K562 (cell line): ENCODE results near the gene BRCA1. TPM values are rescaled to one million over a fixed set of nuclear protein-coding genes. Genes with fewer than 3 reads are reported as not detected.

Experiments
- ATAC-seq: fragments of 200-7000 bp; cut with Tn5 transposase; 3 replicates; pipeline ENCODE4 v1.9.1; 2020; ENCODE audit warnings: moderate library complexity
- BruUV-seq: library from RNA; stranded (reverse); fragments of 400-500 nt; replicated peaks from 2 replicates; lab custom pipeline; 2021; lab: Mats Ljungman, UMichigan
- CTCF ChIA-PET: fragments of 300-600 bp; formaldehyde crosslinking; extraction: SDS; loops from one replicate; lab custom pipeline; 2021; ENCODE audit warnings: low intra/inter-chr PET ratio; lab: Yijun Ruan, JAX
- POLR2A ChIA-PET: fragments of 300-600, 350-650 bp; sonication (Branson Sonifier 250); formaldehyde crosslinking; extraction: SDS; loops from one replicate; lab custom pipeline; 2021; ENCODE audit warnings: antibody characterized with exemption, inconsistent platforms; lab: Yijun Ruan, JAX
- DNase-seq, 4 experiments: peaks; one replicate each; pipeline versions ENCODE4 v3.0.0 to v3.0.0-alpha.2; 2011 to 2018; ENCODE audit warnings: low spot score in 3 of 4, mixed read lengths in 3 of 4; ENCODE audit errors: extremely low read depth in 1 of 4
- FAIRE-seq: peaks from 2 replicates; lab custom pipeline; 2011; peaks lifted over from hg19 to GRCh38; lab: Jason Lieb, UNC
- H2AFZ ChIP-seq: 2 replicates; pipeline ENCODE4 v1.6.0; 2011; ENCODE audit warnings: low read depth, low read length, control low read depth, inconsistent platforms
- H3K27ac ChIP-seq: fragments of 200-600 bp; 3 replicates; pipeline ENCODE4 v1.8.0; 2011; ENCODE audit warnings: low read depth, mild to moderate bottlenecking, control low read depth, inconsistent platforms, low read length, moderate library complexity, mixed read lengths; ENCODE audit errors: extremely low read depth
- H3K27me3 ChIP-seq, 2 experiments: fragments of 300-600 bp in 1 of 2; 2 replicates in 1 of 2; 3 replicates in 1 of 2; pipeline versions ENCODE4 v1.6.0 to v1.8.0; 2011; ENCODE audit warnings: inconsistent platforms in 2 of 2, low read length in 2 of 2, mild to moderate bottlenecking in 1 of 2, mixed read lengths in 1 of 2, moderate library complexity in 1 of 2; ENCODE audit not compliant: control insufficient read depth in 2 of 2, insufficient read depth in 2 of 2
- H3K36me3 ChIP-seq: fragments of 300-600 bp; 3 replicates; pipeline ENCODE4 v1.8.0; 2011; ENCODE audit warnings: mild to moderate bottlenecking, low read length, inconsistent platforms; ENCODE audit not compliant: control insufficient read depth, insufficient read depth
- H3K4me1 ChIP-seq, 2 experiments: fragments of 200-600 bp in 1 of 2; replicated peaks in 1 of 2; 2 replicates in 1 of 2; 3 replicates in 1 of 2; pipeline versions ENCODE4 v1.5.1 to v1.8.0; 2011; ENCODE audit warnings: inconsistent platforms in 2 of 2, low read length in 2 of 2, mild to moderate bottlenecking in 1 of 2, mixed read lengths in 1 of 2, moderate library complexity in 1 of 2; ENCODE audit not compliant: control insufficient read depth in 2 of 2, insufficient read depth in 2 of 2
- H3K4me2 ChIP-seq: 2 replicates; pipeline ENCODE4 v1.6.1; 2011; ENCODE audit warnings: low read length, control low read depth, inconsistent platforms, mixed read lengths; ENCODE audit not compliant: insufficient read depth
- H3K4me3 ChIP-seq: fragments of 200-600 bp; sonication (generic), shearing (Covaris generic); 2 replicates; pipeline ENCODE4 v1.5.1; 2016; ENCODE audit warnings: control low read depth, inconsistent platforms
- H3K79me2 ChIP-seq: fragments of 200-600 bp; 3 replicates; pipeline ENCODE4 v1.8.0; 2011; ENCODE audit warnings: low read length, inconsistent platforms; ENCODE audit not compliant: control insufficient read depth, insufficient read depth
- H3K9ac ChIP-seq, 2 experiments: 2 replicates each; pipeline versions ENCODE4 v1.6.0 to v1.6.1; 2011; ENCODE audit warnings: low read depth in 2 of 2, low read length in 2 of 2, control low read depth in 1 of 2, inconsistent platforms in 1 of 2, mild to moderate bottlenecking in 1 of 2, mixed read lengths in 1 of 2; ENCODE audit not compliant: insufficient read depth in 1 of 2
- H3K9me1 ChIP-seq: one replicate; pipeline ENCODE4 v1.6.0; 2011; ENCODE audit warnings: inconsistent platforms, mild to moderate bottlenecking, low read length, moderate library complexity; ENCODE audit not compliant: control insufficient read depth, insufficient read depth
- H3K9me3 ChIP-seq: replicated peaks from 2 replicates; pipeline ENCODE4 v1.5.1; 2011; ENCODE audit warnings: low read depth, low read length, inconsistent platforms; ENCODE audit not compliant: control insufficient read depth, insufficient read depth
- H4K20me1 ChIP-seq: replicated peaks from 2 replicates; pipeline ENCODE4 v1.6.1; 2011; ENCODE audit warnings: low read length, inconsistent platforms, mixed read lengths; ENCODE audit not compliant: control insufficient read depth, insufficient read depth
- BRD9 ChIP-seq: fragments of 450-650 bp; IDR thresholded peaks from 2 replicates; pipeline ENCODE4 v1.6.1; 2018; ENCODE audit warnings: low read depth; ENCODE audit not compliant: partially characterized antibody
- DPF2 ChIP-seq: fragments of 450-650 bp; IDR thresholded peaks from 2 replicates; pipeline ENCODE4 v1.6.1; 2016
- EZH2 ChIP-seq: IDR thresholded peaks from 2 replicates; pipeline ENCODE4 v1.6.1; 2012; ENCODE audit warnings: low read depth, mild to moderate bottlenecking, inconsistent platforms, low read length, borderline replicate concordance
- HDAC8 ChIP-seq: fragments of 450-650 bp; IDR thresholded peaks from 2 replicates; pipeline ENCODE4 v1.6.1; 2016; ENCODE audit warnings: mild to moderate bottlenecking, missing genetic modification characterization, moderate library complexity, missing compliant biosample characterization
- KLF10 ChIP-seq: fragments of 250-450 bp; sonication (Bioruptor Pico); IDR thresholded peaks from 2 replicates; pipeline ENCODE4 v1.6.1; 2021; ENCODE audit warnings: matching md5 sums
- SIN3A ChIP-seq, 2 experiments: fragments of 150-350 bp in 1 of 2; IDR thresholded peaks; 2 replicates each; pipeline ENCODE4 v1.6.1; 2011 to 2016; ENCODE audit warnings: borderline replicate concordance in 2 of 2, low read depth in 2 of 2, low read length in 2 of 2, mild to moderate bottlenecking in 2 of 2, moderate library complexity in 2 of 2; ENCODE audit not compliant: control insufficient read depth in 1 of 2
- SMARCC2 ChIP-seq: fragments of 450-650 bp; IDR thresholded peaks from 2 replicates; pipeline ENCODE4 v1.6.1; 2017; ENCODE audit warnings: antibody characterized with exemption, moderate library complexity, mild to moderate bottlenecking, low read depth
- STAT5A ChIP-seq: IDR thresholded peaks from 2 replicates; pipeline ENCODE4 v1.6.1; 2012; ENCODE audit warnings: low read length, inconsistent platforms, borderline replicate concordance
- TEAD2 ChIP-seq: fragments of 450-650 bp; IDR thresholded peaks from 2 replicates; pipeline ENCODE4 v1.6.1; 2016; ENCODE audit warnings: missing genetic modification characterization, control low read depth, missing compliant biosample characterization
- ZEB2 ChIP-seq: fragments of 450-650 bp; IDR thresholded peaks from 2 replicates; pipeline ENCODE4 v1.6.1; 2016
- ZNF175 ChIP-seq: fragments of 200-800 bp; sonication (Bioruptor generic); IDR thresholded peaks from 2 replicates; pipeline ENCODE4 v1.6.1; 2016; ENCODE audit warnings: low read depth, mild to moderate bottlenecking, missing genetic modification characterization, missing compliant biosample characterization
- ZNF311 ChIP-seq: fragments of 250-450 bp; sonication (Bioruptor Pico); IDR thresholded peaks from 2 replicates; pipeline ENCODE4 v1.4.0; 2020; ENCODE audit warnings: mild to moderate bottlenecking, moderate library complexity
- ZNF707 ChIP-seq: fragments of 250-450 bp; sonication (Bioruptor Pico); conservative IDR thresholded peaks from 2 replicates; pipeline ENCODE4 v1.8.0; 2022; ENCODE audit warnings: inconsistent platforms, mild to moderate bottlenecking, moderate library complexity
- WGBS: fragments of 100-300 bp; shearing (Covaris generic); methylation state at CpG from one replicate; pipeline ENCODE4 v1.1.6; 2016; ENCODE audit warnings: low coverage, mixed read lengths; ENCODE audit not compliant: insufficient coverage; ENCODE audit errors: missing lambda C conversion rate; 5-methylcytosine and 5-hydroxymethylcytosine counted together
- in situ Hi-C: fragments of 300-500 bp; cut with MboI; formaldehyde crosslinking; loops from 4 replicates; pipeline ENCODE4 v1.15.0; 2018; ENCODE audit warnings: inconsistent platforms, mixed read lengths
- intact Hi-C: fragments of 100-400 bp; cut with micrococcal nuclease; formaldehyde crosslinking; loops from 2 replicates; pipeline ENCODE4 v1.14.2; 2022
- polyA plus RNA-seq, 8 experiments: library from polyadenylated mRNA; depleted of rRNA in 4 of 8; stranded (reverse) in 5 of 8; unstranded in 3 of 8; fragments of >200 nt; fragmentation: Nextera tagmentation in 2 of 8; fragmentation: Illumina TruSeq in 1 of 8; extraction: Ambion mirVana in 2 of 8; extraction: Trizol in 1 of 8; gene quantifications; 2 replicates each; pipeline versions ENCODE4 v1.2.1 to v1.2.3, GENCODE V29; 2011 to 2014; ENCODE audit warnings: inconsistent platforms in 1 of 8, missing spikeins in 1 of 8
- total RNA-seq, 7 experiments: library from RNA; depleted of rRNA in 6 of 7; stranded (reverse); fragments of >200 nt in 6 of 7; fragmentation: Illumina TruSeq in 2 of 7; extraction: Trizol in 2 of 7; gene quantifications; 2 replicates each; pipeline versions ENCODE4 v1.2.1 to v1.2.3, GENCODE V29; 2011 to 2021; ENCODE audit warnings: low replicate concordance in 1 of 7
- TF ChIP-seq, protein P1 (sequence below): sonication (generic); formaldehyde crosslinking; IDR thresholded peaks from 2 replicates; pipeline ENCODE4 v1.8.0; 2022; ENCODE audit warnings: mild to moderate bottlenecking, low read depth, missing genetic modification reagents
- TF ChIP-seq, protein P2 (sequence below): sonication (generic); IDR thresholded peaks from 2 replicates; pipeline ENCODE4 v1.6.1; 2016
- TF ChIP-seq, protein P3 (sequence below): fragments of 450-650 bp; IDR thresholded peaks from 2 replicates; pipeline ENCODE4 v1.6.1; 2016; ENCODE audit warnings: low read depth, mild to moderate bottlenecking, moderate library complexity
- TF ChIP-seq, protein P4 (sequence below): sonication (generic); formaldehyde crosslinking; IDR thresholded peaks from 2 replicates; pipeline ENCODE4 v1.8.1; 2023; ENCODE audit warnings: mild to moderate bottlenecking, missing genetic modification reagents, moderate library complexity

Gene BRCA1
- total and polyA plus RNA-seq, 9 of the 15 experiments (the other 6 are each of a cell fraction or from before 2014, with no cell fraction given), result 25.9 to 95.3 (median 62.3) TPM

DNA sequence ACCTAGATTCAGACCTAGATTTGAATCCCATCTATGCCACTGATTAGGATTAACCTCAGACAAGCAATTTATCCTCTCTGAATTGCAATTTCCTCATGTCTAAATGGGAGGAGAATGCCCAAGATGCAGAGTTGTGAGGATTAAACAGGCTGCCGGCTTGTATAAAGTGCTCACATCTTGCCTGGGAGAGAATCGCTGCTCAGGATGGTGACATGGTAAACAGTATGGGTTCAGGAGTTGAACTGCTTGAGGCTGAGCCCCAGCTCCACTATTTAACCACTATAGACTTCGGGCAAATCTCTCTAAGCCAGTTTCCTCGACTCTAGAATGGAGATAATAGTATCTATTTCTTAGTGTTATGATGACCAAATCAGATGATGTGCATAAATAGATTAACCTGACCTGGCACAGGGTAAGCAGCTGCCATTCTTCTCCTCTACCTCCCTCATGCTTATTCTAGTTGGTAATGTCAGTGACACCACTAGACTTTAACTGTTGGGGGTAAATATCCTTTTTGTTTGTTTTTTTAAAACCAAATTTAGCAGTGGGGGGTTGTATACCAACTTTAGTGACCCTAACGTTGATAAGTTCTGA, 127.7 kb downstream of the BRCA1 start:
- WGBS, result 9% methylated on average over 5 of the region's 5 CpGs

More for the DNA sequence above, 127.7 kb downstream of the BRCA1 start:
- peak overlapping the region; percentile 40 to 95; a peak in 3 of 4 replicates for H3K9ac ChIP-seq
- ChIA-PET CTCF (interaction anchor here (0.6 to 1.4 kb wide), 5 partner anchors 59 to 486 kb away, joined by 3 to 8 read pairs (median 3); partner anchors contain the start of genes AOC2, DHX8 and PSME3), POLR2A (interaction anchor here (0.5 to 2.7 kb wide), 33 partner anchors 9 to 420 kb away, joined by 3 to 31 read pairs (median 5); partner anchors contain the start of genes AOC2, BECN1, IFI35 and NBR1)
- H4K20me1 ChIP-seq, result peaks cover 2% of the 10 kb centered on the region; the same call in 1 of the 2 replicates
- H3K4me2 ChIP-seq, result peak overlapping the region; percentile 99
- peaks cover 14 to 18% of the 10 kb centered on the region in 2 experiments; a peak in 4 of 5 replicates for H3K4me1 ChIP-seq
- peaks cover 59% of the 10 kb centered on the region for H3K36me3 ChIP-seq
- peak overlapping the region; percentile 94 for H3K27ac ChIP-seq
- no peaks in the 10 kb centered on the region for H3K9me1 ChIP-seq
- TSS peak; percentile 48 for BruUV-seq
- intact Hi-C loops, result loop anchor here (5.0 kb wide), 1 partner anchor 60 kb away; no protein-coding TSS in a partner anchor
- TF ChIP-seq, protein P1, sequence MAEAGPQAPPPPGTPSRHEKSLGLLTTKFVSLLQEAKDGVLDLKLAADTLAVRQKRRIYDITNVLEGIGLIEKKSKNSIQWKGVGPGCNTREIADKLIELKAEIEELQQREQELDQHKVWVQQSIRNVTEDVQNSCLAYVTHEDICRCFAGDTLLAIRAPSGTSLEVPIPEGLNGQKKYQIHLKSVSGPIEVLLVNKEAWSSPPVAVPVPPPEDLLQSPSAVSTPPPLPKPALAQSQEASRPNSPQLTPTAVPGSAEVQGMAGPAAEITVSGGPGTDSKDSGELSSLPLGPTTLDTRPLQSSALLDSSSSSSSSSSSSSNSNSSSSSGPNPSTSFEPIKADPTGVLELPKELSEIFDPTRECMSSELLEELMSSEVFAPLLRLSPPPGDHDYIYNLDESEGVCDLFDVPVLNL, result no peak
- TF ChIP-seq ZNF707 (CRISPR knock-in tag) (no peak), ZNF175 (CRISPR knock-in tag) (peak; percentile 20; the same call in 1 of the 2 replicates), SIN3A (IDR thresholded peaks at IDR 0.05; ENCODE audit: borderline replicate concordance in 2 of 2, control insufficient read depth in 1 of 2, low read depth in 2 of 2, low read length in 2 of 2) (no peak), KLF10 (CRISPR knock-in tag) (no peak), STAT5A (0 out of 2 replicates have a peak, but pooled peaks have one; percentile 5), TEAD2 (no peak), ZNF311 (CRISPR knock-in tag) (no peak), HDAC8 (no peak), EZH2 (no peak), ZEB2 (no peak), DPF2 (no peak), SMARCC2 (no peak), BRD9 (peak; percentile 15)
- TF ChIP-seq, protein P2, sequence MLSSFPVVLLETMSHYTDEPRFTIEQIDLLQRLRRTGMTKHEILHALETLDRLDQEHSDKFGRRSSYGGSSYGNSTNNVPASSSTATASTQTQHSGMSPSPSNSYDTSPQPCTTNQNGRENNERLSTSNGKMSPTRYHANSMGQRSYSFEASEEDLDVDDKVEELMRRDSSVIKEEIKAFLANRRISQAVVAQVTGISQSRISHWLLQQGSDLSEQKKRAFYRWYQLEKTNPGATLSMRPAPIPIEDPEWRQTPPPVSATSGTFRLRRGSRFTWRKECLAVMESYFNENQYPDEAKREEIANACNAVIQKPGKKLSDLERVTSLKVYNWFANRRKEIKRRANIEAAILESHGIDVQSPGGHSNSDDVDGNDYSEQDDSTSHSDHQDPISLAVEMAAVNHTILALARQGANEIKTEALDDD, result peak; percentile 31; the same call in 1 of the 2 replicates
- TF ChIP-seq, protein P3, sequence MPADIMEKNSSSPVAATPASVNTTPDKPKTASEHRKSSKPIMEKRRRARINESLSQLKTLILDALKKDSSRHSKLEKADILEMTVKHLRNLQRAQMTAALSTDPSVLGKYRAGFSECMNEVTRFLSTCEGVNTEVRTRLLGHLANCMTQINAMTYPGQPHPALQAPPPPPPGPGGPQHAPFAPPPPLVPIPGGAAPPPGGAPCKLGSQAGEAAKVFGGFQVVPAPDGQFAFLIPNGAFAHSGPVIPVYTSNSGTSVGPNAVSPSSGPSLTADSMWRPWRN, result no peak
- TF ChIP-seq, protein P4, sequence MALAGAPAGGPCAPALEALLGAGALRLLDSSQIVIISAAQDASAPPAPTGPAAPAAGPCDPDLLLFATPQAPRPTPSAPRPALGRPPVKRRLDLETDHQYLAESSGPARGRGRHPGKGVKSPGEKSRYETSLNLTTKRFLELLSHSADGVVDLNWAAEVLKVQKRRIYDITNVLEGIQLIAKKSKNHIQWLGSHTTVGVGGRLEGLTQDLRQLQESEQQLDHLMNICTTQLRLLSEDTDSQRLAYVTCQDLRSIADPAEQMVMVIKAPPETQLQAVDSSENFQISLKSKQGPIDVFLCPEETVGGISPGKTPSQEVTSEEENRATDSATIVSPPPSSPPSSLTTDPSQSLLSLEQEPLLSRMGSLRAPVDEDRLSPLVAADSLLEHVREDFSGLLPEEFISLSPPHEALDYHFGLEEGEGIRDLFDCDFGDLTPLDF, result no peak
- TF ChIP-seq, all 486 proteins: peak for 4
- Histone ChIP-seq H3K9me3 (no peaks in the 10 kb centered on the region), H3K79me2 (peaks cover 33% of the 10 kb centered on the region), H3K4me3 (peak overlapping the region; percentile 93), H3K27me3 (no peaks in the 10 kb centered on the region), H2AFZ (peak overlapping the region; percentile 85)
- in situ Hi-C loops, result no loop called here
- ATAC-seq (no peak), FAIRE-seq (no peak), DNase-seq (no peak)
